DOHH2 (cell line): ENCODE data around the gene KLHDC8A.
A peak's percentile ranks its signal among the peaks of the same experiment; 100 is the strongest.

Experiments
- H3F3A ChIP-seq: fragments of 200-600 bp; sonication (generic), shearing (Covaris generic); 2 replicates; pipeline ENCODE4 v1.6.0; 2016; ENCODE audit warnings: antibody characterized with exemption, mild to moderate bottlenecking; ENCODE audit not compliant: control insufficient read depth, insufficient read depth
- H3K27ac ChIP-seq: fragments of 200-600 bp; sonication (generic); 2 replicates; pipeline ENCODE4 v1.5.1; 2014; ENCODE audit warnings: low read depth, mild to moderate bottlenecking, low read length, moderate library complexity
- H3K27me3 ChIP-seq: fragments of 200-600 bp; sonication (generic); 2 replicates; pipeline ENCODE4 v1.6.1; 2014; ENCODE audit warnings: mild to moderate bottlenecking, low read length, mixed read lengths; ENCODE audit not compliant: control insufficient read depth
- H3K36me3 ChIP-seq: fragments of 200-600 bp; sonication (generic); 2 replicates; pipeline ENCODE4 v1.6.1; 2014; ENCODE audit warnings: mild to moderate bottlenecking, low read length, moderate library complexity, mixed read lengths; ENCODE audit not compliant: control insufficient read depth
- H3K4me1 ChIP-seq: fragments of 200-600 bp; sonication (generic); 2 replicates; pipeline ENCODE4 v1.6.1; 2014; ENCODE audit warnings: mild to moderate bottlenecking, low read length, mixed read lengths; ENCODE audit not compliant: control insufficient read depth
- H3K4me2 ChIP-seq: fragments of 200-600 bp; sonication (generic); 2 replicates; pipeline ENCODE4 v1.6.0; 2014; ENCODE audit warnings: mild to moderate bottlenecking, low read length, moderate library complexity
- H3K4me3 ChIP-seq: fragments of 200-600 bp; sonication (generic); 2 replicates; pipeline ENCODE4 v1.5.1; 2014; ENCODE audit warnings: mild to moderate bottlenecking, low read length, mixed read lengths
- H3K79me2 ChIP-seq: fragments of 200-600 bp; sonication (generic); 2 replicates; pipeline ENCODE4 v1.6.1; 2014; ENCODE audit warnings: mild to moderate bottlenecking, low read length, mixed read lengths; ENCODE audit not compliant: control insufficient read depth
- H3K9me2 ChIP-seq: fragments of 200-600 bp; sonication (generic); replicated peaks from 2 replicates; pipeline ENCODE4 v1.6.1; 2014; ENCODE audit warnings: mild to moderate bottlenecking, low read length, mixed read lengths; ENCODE audit not compliant: control insufficient read depth
- H3K9me3 ChIP-seq: fragments of 200-600 bp; sonication (generic); 2 replicates; pipeline ENCODE4 v1.6.1; 2014; ENCODE audit warnings: antibody characterized with exemption, low read length, mixed read lengths; ENCODE audit not compliant: control insufficient read depth, insufficient read depth
- H4K20me1 ChIP-seq: fragments of 200-600 bp; sonication (generic); 2 replicates; pipeline ENCODE4 v1.6.0; 2014; ENCODE audit warnings: low read depth, mild to moderate bottlenecking, antibody characterized with exemption, low read length, moderate library complexity; ENCODE audit not compliant: control insufficient read depth, insufficient read depth
- CTCF ChIP-seq: fragments of 200-600 bp; sonication (generic); IDR thresholded peaks from one replicate; pipeline ENCODE4 v1.5.1; 2014; ENCODE audit warnings: antibody characterized with exemption, mild to moderate bottlenecking, low read depth, low read length; ENCODE audit not compliant: poor library complexity, severe bottlenecking
- EZH2phosphoT487 ChIP-seq: fragments of 200-600 bp; sonication (generic); IDR thresholded peaks from 2 replicates; pipeline ENCODE4 v1.6.1; 2017; ENCODE audit warnings: borderline replicate concordance, mild to moderate bottlenecking, antibody characterized with exemption, low read length, moderate library complexity, mixed read lengths

KLHDC8A gene

DNA sequence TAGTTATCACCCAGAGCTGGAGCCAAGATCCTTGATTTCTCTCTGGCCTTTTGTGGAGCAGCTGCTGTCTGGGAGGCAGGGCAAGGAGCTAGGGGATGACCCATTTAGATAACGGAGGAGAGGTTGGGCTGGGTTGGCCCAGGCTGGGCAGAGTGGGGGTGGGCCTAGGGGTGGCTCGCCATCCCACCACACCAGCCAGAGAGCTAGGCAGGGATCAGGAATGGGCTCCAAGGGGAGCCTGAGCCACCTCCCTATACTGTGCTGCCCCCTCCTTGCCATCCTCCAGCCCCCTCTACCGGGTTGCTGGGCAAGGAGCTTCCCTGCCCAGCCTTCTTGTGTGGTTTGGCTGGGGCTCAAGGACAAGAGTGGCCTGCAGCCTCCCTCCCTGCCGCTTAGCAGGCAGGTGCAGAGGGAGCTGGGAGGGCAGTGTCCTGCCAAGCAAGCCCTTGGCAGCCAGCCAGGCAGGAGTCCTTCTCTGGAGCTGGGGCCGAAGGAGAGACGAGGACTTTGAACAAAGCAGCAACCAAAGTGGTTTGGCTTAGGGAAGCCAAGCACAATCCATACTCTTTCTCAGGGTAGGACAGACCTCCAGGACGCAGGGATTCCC is 39.3 kb downstream of the KLHDC8A start:
- H3K27ac ChIP-seq = peak overlapping the region; percentile 85
- peaks cover 92% of the 10 kb centered on the region for H3K79me2 ChIP-seq
- peak overlapping the region; percentile 99 for H3K4me3 ChIP-seq
- TF ChIP-seq EZH2phosphoT487 (no peak), CTCF (peak; percentile 22)
- H4K20me1 ChIP-seq = peaks cover 12% of the 10 kb centered on the region
- H3K9me2 ChIP-seq = no peaks in the 10 kb centered on the region
- no peaks in the 10 kb centered on the region for H3K9me3 ChIP-seq
- peaks cover 15% of the 10 kb centered on the region for H3F3A ChIP-seq
- H3K27me3 ChIP-seq = no peaks in the 10 kb centered on the region
- H3K36me3 ChIP-seq = peaks cover 55% of the 10 kb centered on the region
- H3K4me1 ChIP-seq = peaks cover 82% of the 10 kb centered on the region
- H3K4me2 ChIP-seq = peak overlapping the region; percentile 89

- no peaks in the 10 kb centered on the region for H3K9me2 ChIP-seq
- H3K4me3 ChIP-seq = peak overlapping the region; percentile 99
- H3K79me2 ChIP-seq = peaks cover 100% of the 10 kb centered on the region
- H4K20me1 ChIP-seq = peaks cover 12% of the 10 kb centered on the region
- H3K36me3 ChIP-seq = peaks cover 64% of the 10 kb centered on the region
- TF ChIP-seq EZH2phosphoT487 (no peak), CTCF (no peak)
- no peaks in the 10 kb centered on the region for H3K27me3 ChIP-seq
- peaks cover 89% of the 10 kb centered on the region for H3K4me1 ChIP-seq
- peaks cover 15% of the 10 kb centered on the region for H3F3A ChIP-seq
- H3K4me2 ChIP-seq = peak overlapping the region; percentile 89
- peak overlapping the region; percentile 85 for H3K27ac ChIP-seq
- H3K9me3 ChIP-seq = no peaks in the 10 kb centered on the region
These were observed 40.6 kb downstream of the KLHDC8A start for GRCh38 chr1:205316161-205316566.

DNA sequence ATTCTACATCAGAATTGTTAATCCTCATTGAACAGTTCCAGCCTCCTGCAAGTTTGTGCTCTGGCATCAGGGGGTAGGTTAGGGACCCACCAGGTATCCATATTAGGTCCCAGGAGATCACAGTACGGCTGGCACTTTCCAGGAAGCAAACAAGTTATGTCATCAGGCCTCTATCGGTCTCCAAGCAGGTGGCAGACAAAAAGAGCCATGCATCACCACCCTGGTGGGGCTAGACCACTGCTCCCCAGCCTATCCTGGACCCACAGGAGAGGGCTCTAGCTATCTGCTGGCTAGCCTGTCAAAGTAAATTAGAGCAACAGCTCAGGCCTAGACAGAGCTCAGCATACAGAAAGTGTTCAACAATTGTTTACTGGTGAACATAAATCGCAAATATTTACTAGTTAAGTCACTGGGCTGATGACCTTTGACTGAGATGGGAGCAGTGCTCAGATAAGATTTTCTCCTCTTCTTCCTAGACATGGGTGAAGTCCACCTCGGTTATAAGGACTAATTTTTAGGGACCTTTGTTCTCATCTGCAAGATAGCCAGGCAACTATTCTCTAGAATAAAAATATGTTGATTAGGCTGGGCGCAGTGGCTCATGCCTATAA is 41.6 kb downstream of the KLHDC8A start:
- Histone ChIP-seq H3K4me3 (peak overlapping the region; percentile 72), H3K4me2 (peak overlapping the region; percentile 89)

More for the DNA sequence above, 41.6 kb downstream of the KLHDC8A start:
- H3K9me2 ChIP-seq = no peaks in the 10 kb centered on the region
- no peaks in the 10 kb centered on the region for H3K9me3 ChIP-seq
- TF ChIP-seq CTCF (no peak), EZH2phosphoT487 (no peak)
- peaks cover 66% of the 10 kb centered on the region for H3K36me3 ChIP-seq
- H4K20me1 ChIP-seq = peaks cover 4% of the 10 kb centered on the region
- no peaks in the 10 kb centered on the region for H3K27me3 ChIP-seq
- H3K27ac ChIP-seq = peak overlapping the region; percentile 85
- H3K4me1 ChIP-seq = peaks cover 93% of the 10 kb centered on the region
- peaks cover 100% of the 10 kb centered on the region for H3K79me2 ChIP-seq
- peaks cover 15% of the 10 kb centered on the region for H3F3A ChIP-seq
